ENCODE results near the gene REC8. TPM values are rescaled to one million over a fixed set of nuclear protein-coding genes. Genes with fewer than 3 reads are reported as not detected.

The REC8 gene
- polyA plus RNA-seq, 4 donors: 23.0 to 135 (median 40.7) TPM

DNA sequence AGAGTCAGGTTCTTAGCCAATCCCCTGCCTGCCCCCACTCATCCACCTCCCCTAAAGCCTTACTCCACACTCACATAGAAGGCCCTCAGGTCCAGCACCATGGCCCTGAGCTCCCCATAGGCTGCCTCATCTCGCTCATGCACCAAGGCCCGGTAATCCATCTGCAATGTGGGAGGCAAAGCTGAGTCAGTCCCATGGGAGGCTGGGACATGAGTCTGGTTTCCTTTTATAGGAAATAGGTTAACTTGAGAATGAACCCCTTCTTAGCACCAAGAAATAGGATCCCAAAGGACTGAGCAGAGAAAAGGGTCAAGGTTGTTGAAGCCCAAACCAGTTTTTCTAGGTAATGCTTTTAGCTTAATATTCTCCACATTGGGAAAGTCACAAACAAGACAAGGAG is 28.4 kb upstream of the REC8 start:
- DNase-seq (no peak), FAIRE-seq (no peak)
- H3K4me3 ChIP-seq (ENCODE audit: low read depth in 1 of 3, low read length in 3 of 3): no peak overlapping the region
- H3K4me1 ChIP-seq (ENCODE audit: control insufficient read depth in 3 of 3, insufficient read depth in 2 of 3, low read depth in 1 of 3, low read length in 2 of 3): peaks cover 15 to 57% (median 22%) of the 10 kb centered on the region in 3 donors
- 86 to 98% (median 90%) methylated on average over 2 of the region's 2 CpGs for WGBS, 3 donors
- peak overlapping the region in 1 of 3 donors; percentile 59 for H3K27ac ChIP-seq (ENCODE audit: low read depth in 1 of 3, low read length in 2 of 3)
- H3K9me3 ChIP-seq (ENCODE audit: control insufficient read depth in 2 of 2, insufficient read depth in 1 of 2, low read depth in 1 of 2, low read length in 1 of 2): no peaks in the 10 kb centered on the region
- no peaks in the 10 kb centered on the region for H3K27me3 ChIP-seq (ENCODE audit: control insufficient read depth in 3 of 3, insufficient read depth in 3 of 3, low read length in 3 of 3)
- peaks cover 5 to 22% (median 9%) of the 10 kb centered on the region in 3 donors for H3K36me3 ChIP-seq (ENCODE audit: control insufficient read depth in 3 of 3, insufficient read depth in 2 of 3, low read depth in 1 of 3, low read length in 3 of 3)

DNA sequence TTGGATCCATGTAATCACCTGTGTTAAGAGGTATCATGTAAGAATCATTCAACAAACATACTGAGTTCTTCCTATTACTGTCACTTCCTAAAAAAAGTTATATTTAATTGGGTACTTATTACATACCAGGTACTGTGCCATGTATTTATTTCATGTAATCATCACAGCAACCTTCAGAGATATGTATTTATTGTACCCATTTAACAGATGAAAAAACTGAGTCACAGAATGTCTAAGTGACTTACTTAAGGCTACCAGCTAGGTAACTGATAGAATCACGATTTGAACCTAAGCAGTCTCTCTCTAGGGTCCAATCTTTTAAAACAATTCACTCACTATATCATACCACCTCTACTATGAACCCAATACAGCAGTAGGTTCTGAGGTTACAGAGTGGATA is 27.4 kb upstream of the REC8 start:
- peaks cover 10 to 49% (median 17%) of the 10 kb centered on the region in 3 donors for H3K4me1 ChIP-seq (ENCODE audit: control insufficient read depth in 3 of 3, insufficient read depth in 2 of 3, low read depth in 1 of 3, low read length in 2 of 3)
- no peak for DNase-seq
- peaks cover 5 to 21% (median 5%) of the 10 kb centered on the region in 3 donors for H3K36me3 ChIP-seq (ENCODE audit: control insufficient read depth in 3 of 3, insufficient read depth in 2 of 3, low read depth in 1 of 3, low read length in 3 of 3)
- FAIRE-seq: no peak
- H3K4me3 ChIP-seq (ENCODE audit: low read depth in 1 of 3, low read length in 3 of 3): no peak overlapping the region
- H3K9me3 ChIP-seq (ENCODE audit: control insufficient read depth in 2 of 2, insufficient read depth in 1 of 2, low read depth in 1 of 2, low read length in 1 of 2): no peaks in the 10 kb centered on the region
- H3K27me3 ChIP-seq (ENCODE audit: control insufficient read depth in 3 of 3, insufficient read depth in 3 of 3, low read length in 3 of 3): no peaks in the 10 kb centered on the region
- no peak overlapping the region for H3K27ac ChIP-seq (ENCODE audit: low read depth in 1 of 3, low read length in 2 of 3)
- WGBS, 3 donors: 55 to 91% (median 76%) methylated on average over 1 of the region's 1 CpG

DNA sequence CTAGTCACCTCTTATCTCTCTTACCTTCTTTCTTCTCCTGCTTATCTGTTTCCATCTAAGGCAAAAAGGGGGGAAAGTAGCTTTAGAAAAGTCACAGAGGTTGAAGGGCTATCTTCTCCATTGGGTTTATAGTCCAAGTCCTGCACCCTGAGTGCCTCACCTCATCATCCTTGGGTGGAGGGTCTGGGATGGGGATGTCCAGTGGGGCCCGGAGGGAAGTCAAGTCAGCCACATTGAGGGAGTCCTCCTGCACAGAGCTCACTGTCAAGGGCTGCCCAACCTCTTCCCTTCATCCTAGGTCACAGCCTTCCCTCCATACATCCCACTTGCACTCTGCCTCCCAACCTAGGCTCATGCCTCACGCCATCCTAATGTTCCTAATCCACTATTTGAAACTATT is 26.7 kb upstream of the REC8 start:
- Histone ChIP-seq H3K4me1 (ENCODE audit: control insufficient read depth in 3 of 3, insufficient read depth in 2 of 3, low read depth in 1 of 3, low read length in 2 of 3) (peaks cover 8 to 46% (median 16%) of the 10 kb centered on the region in 3 donors), H3K27ac (ENCODE audit: low read depth in 1 of 3, low read length in 2 of 3) (peak overlapping the region; percentile 89 to 95 (median 89)), H3K4me3 (ENCODE audit: low read depth in 1 of 3, low read length in 3 of 3) (peak overlapping the region in 2 of 3 donors; percentile 73 to 94), H3K27me3 (ENCODE audit: control insufficient read depth in 3 of 3, insufficient read depth in 3 of 3, low read length in 3 of 3) (no peaks in the 10 kb centered on the region), H3K9me3 (ENCODE audit: control insufficient read depth in 2 of 2, insufficient read depth in 1 of 2, low read depth in 1 of 2, low read length in 1 of 2) (no peaks in the 10 kb centered on the region), H3K36me3 (ENCODE audit: control insufficient read depth in 3 of 3, insufficient read depth in 2 of 3, low read depth in 1 of 3, low read length in 3 of 3) (peaks cover 5 to 24% (median 5%) of the 10 kb centered on the region in 3 donors)
- WGBS, 3 donors: 62 to 77% (median 77%) methylated on average over 2 of the region's 2 CpGs
- DNase-seq (no peak), FAIRE-seq (no peak)

DNA sequence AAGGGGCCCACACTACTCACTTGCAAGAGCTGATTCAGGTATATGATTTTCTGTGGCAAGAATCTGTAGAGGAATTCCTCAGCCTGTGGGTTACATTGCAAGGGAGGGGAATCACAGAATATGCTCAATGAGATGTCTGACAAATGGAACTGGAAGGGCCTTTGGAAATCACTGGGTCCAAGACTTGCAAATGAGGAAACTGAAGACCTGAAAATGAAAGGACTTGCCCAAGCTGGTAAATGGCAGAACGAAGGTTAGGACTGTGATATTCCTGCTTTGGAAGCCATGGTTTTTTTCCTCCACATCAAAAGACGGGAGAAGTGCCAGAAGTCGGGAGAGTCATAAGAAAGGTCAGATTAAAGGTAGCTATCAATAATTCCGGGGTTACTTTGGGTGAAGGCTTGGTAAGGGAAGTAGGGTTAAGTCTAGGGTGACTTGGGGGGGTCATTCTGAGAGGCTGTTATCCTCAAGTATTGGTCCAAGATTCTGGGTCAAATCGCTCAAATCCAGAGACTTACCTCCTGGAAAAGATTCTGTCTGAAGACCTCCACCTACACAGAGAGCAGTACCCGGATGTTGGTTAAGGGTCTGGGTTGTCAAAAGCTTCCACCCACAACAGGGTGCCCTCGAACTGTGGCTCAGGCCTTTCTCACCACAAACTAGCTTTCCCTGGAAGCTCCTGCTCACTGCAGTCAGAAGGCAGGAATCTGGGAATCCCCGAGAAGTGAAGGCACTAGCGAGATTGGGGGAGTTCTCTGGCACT is 26.0 kb upstream of the REC8 start:
- peaks cover 8 to 46% (median 16%) of the 10 kb centered on the region in 3 donors for H3K4me1 ChIP-seq (ENCODE audit: control insufficient read depth in 3 of 3, insufficient read depth in 2 of 3, low read depth in 1 of 3, low read length in 2 of 3)
- WGBS, 3 donors: 1 to 9% (median 4%) methylated on average over 9 of the region's 9 CpGs
- no peaks in the 10 kb centered on the region for H3K9me3 ChIP-seq (ENCODE audit: control insufficient read depth in 2 of 2, insufficient read depth in 1 of 2, low read depth in 1 of 2, low read length in 1 of 2)

DNA sequence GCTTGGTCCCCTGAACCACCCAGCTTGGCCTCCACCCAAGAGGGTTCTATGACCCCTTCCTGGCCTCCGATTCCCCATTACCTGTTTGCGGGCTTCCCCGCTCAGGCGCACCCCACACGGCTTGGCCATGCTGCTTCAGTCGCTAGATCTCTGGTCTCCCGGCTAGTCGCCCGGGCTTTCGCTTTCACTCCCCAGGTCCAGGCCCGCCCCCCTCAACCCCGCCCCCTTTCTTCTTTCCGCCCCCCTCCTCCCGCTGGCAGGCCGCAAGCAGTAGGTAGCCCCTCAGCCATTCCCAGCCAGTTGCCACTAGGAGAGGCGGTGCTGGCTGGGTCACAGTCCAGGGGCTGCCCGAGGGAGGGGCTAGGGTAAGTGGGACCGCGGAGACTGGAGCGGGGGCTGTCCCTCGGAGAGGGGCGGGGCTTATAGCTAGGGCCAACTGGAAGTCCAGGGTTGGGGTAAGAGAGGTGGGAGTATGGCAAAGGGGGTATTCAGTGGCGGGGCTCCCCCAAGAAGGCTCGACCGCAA is 25.4 kb upstream of the REC8 start, which contains the start of gene PSME2:
TSS of gene PSME2 (minus strand) at position 158 of the 525 bp plus-strand sequence. CDS start at position 129, 29 bp downstream.
- Histone ChIP-seq H3K4me1 (ENCODE audit: control insufficient read depth in 3 of 3, insufficient read depth in 2 of 3, low read depth in 1 of 3, low read length in 2 of 3) (peaks cover 8 to 46% (median 16%) of the 10 kb centered on the region in 3 donors), H3K4me3 (ENCODE audit: low read depth in 1 of 3, low read length in 3 of 3) (peak within 1 kb of the TSS; percentile 73 to 94 (median 84)), H3K9me3 (ENCODE audit: control insufficient read depth in 2 of 2, insufficient read depth in 1 of 2, low read depth in 1 of 2, low read length in 1 of 2) (no peaks in the 10 kb centered on the region), H3K27me3 (ENCODE audit: control insufficient read depth in 3 of 3, insufficient read depth in 3 of 3, low read length in 3 of 3) (no peaks in the 10 kb centered on the region), H3K36me3 (ENCODE audit: control insufficient read depth in 3 of 3, insufficient read depth in 2 of 3, low read depth in 1 of 3, low read length in 3 of 3) (peaks cover 5 to 37% (median 9%) of the 10 kb centered on the region in 3 donors), H3K27ac (ENCODE audit: low read depth in 1 of 3, low read length in 2 of 3) (peak within 1 kb of the TSS; percentile 89 to 95 (median 90))
- WGBS, 3 donors: 0 to 1% (median 0%) methylated on average over 25 of the region's 25 CpGs
- DNase-seq: peak; percentile 98
- FAIRE-seq: no peak

More for the DNA sequence above, 26.0 kb upstream of the REC8 start:
- H3K27ac ChIP-seq (ENCODE audit: low read depth in 1 of 3, low read length in 2 of 3): peak overlapping the region; percentile 89 to 95 (median 89)
- peaks cover 5 to 31% (median 5%) of the 10 kb centered on the region in 3 donors for H3K36me3 ChIP-seq (ENCODE audit: control insufficient read depth in 3 of 3, insufficient read depth in 2 of 3, low read depth in 1 of 3, low read length in 3 of 3)
- DNase-seq (peak in 1 of 2 donors; percentile 77), FAIRE-seq (no peak)
- no peaks in the 10 kb centered on the region for H3K27me3 ChIP-seq (ENCODE audit: control insufficient read depth in 3 of 3, insufficient read depth in 3 of 3, low read length in 3 of 3)
- peak overlapping the region; percentile 42 to 94 (median 73) for H3K4me3 ChIP-seq (ENCODE audit: low read depth in 1 of 3, low read length in 3 of 3)

DNA sequence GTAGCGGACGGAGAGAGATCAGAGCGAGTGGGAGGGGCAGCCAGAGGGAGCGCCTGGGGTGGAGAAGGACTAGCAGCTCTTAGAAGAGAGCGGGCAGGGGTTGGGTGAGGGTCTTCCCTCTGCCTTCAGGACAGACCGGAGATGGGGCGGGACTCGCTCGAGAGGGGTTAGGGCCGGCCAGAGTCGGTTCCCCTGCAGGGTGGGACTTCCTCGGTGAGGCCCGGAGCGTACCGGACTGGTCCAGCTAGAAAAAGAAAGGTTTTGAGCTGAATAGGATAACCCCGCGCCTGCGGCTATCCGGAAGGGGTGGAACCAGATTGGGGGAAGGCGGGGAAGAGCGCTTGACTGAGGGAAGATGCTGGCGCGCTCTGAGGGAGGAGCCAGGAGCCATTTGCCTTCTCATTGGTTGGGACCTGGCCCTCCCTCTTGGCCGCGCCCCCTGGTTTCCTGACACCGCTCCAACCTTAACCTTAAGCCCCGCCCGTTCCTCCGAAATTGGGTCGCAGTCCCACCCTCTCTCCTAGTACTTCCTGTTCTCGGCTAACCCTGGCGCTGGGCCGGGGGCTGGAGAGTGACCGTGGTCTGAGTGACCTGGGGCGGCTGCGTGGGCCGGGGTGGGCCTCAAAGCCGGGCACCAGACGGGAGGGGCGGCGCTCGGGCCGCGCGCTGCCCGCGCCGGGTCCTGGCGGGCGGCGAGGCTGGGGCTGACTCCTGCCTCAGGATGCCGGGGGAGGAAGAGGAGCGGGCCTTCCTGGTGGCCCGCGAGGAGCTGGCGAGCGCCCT is 24.7 kb upstream of the REC8 start, which contains the start of gene RNF31:
TSS of gene RNF31 (plus strand) at position 521 of the 783 bp plus-strand sequence. CDS start at position 722, 201 bp downstream.
- peak within 1 kb of the TSS; percentile 89 to 95 (median 90) for H3K27ac ChIP-seq (ENCODE audit: low read depth in 1 of 3, low read length in 2 of 3)
- H3K4me1 ChIP-seq (ENCODE audit: control insufficient read depth in 3 of 3, insufficient read depth in 2 of 3, low read depth in 1 of 3, low read length in 2 of 3): peaks cover 8 to 42% (median 16%) of the 10 kb centered on the region in 3 donors
- H3K36me3 ChIP-seq (ENCODE audit: control insufficient read depth in 3 of 3, insufficient read depth in 2 of 3, low read depth in 1 of 3, low read length in 3 of 3): peaks cover 5 to 42% (median 15%) of the 10 kb centered on the region in 3 donors
- H3K4me3 ChIP-seq (ENCODE audit: low read depth in 1 of 3, low read length in 3 of 3): peak within 1 kb of the TSS; percentile 73 to 94 (median 84)
- FAIRE-seq (no peak), DNase-seq (peak; percentile 99)
- no peaks in the 10 kb centered on the region for H3K27me3 ChIP-seq (ENCODE audit: control insufficient read depth in 3 of 3, insufficient read depth in 3 of 3, low read length in 3 of 3)
- WGBS, 3 donors: 0 to 1% (median 1%) methylated on average over 43 to 57 of the region's 57 CpGs
- no peaks in the 10 kb centered on the region for H3K9me3 ChIP-seq (ENCODE audit: control insufficient read depth in 2 of 2, insufficient read depth in 1 of 2, low read depth in 1 of 2, low read length in 1 of 2)

DNA sequence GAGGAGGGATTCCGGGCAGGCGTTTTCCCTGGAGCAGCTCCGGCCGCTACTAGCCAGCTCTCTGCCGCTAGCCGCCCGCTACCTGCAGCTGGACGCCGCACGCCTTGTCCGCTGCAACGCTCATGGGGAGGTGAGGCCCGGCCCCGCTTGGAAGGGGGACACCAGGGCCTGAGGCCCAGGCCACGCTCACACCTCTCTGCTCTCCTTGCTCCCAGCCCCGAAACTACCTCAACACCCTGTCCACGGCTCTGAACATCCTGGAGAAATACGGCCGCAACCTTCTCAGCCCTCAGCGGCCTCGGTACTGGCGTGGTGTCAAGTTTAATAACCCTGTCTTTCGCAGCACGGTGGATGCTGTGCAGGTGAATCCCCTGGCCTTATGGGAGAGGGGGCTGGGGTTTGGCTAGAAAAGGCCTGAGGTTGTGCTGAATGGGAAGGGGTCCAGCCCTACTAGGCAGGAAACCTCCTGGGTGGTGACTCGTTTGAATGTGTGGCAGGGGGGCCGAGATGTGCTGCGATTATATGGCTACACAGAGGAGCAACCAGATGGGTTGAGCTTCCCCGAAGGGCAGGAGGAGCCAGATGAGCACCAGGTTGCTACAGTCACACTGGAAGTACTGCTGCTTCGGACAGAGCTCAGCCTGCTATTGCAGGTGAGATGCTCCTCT is 24.0 kb upstream of the REC8 start:
- no peak for DNase-seq
- Histone ChIP-seq H3K27me3 (ENCODE audit: control insufficient read depth in 3 of 3, insufficient read depth in 3 of 3, low read length in 3 of 3) (no peaks in the 10 kb centered on the region), H3K4me1 (ENCODE audit: control insufficient read depth in 3 of 3, insufficient read depth in 2 of 3, low read depth in 1 of 3, low read length in 2 of 3) (peaks cover 8 to 36% (median 16%) of the 10 kb centered on the region in 3 donors), H3K36me3 (ENCODE audit: control insufficient read depth in 3 of 3, insufficient read depth in 2 of 3, low read depth in 1 of 3, low read length in 3 of 3) (peaks cover 5 to 49% (median 15%) of the 10 kb centered on the region in 3 donors), H3K9me3 (ENCODE audit: control insufficient read depth in 2 of 2, insufficient read depth in 1 of 2, low read depth in 1 of 2, low read length in 1 of 2) (no peaks in the 10 kb centered on the region), H3K27ac (ENCODE audit: low read depth in 1 of 3, low read length in 2 of 3) (peak overlapping the region; percentile 76 to 89 (median 78)), H3K4me3 (ENCODE audit: low read depth in 1 of 3, low read length in 3 of 3) (peak overlapping the region; percentile 73 to 94 (median 84))
- FAIRE-seq: no peak
- WGBS, 3 donors: 4 to 5% (median 4%) methylated on average over 26 to 29 of the region's 29 CpGs
